SKM-1 (cell line): Measurements from ENCODE around the gene PRRG3.
"Not testable (repeated sequence)": the region's sequence is repeated elsewhere in the genome, so short reads cannot be mapped to it uniquely, and the experiment has no call there.

Experiments
- DNase-seq: peaks from one replicate; lab custom pipeline; 2025; ENCODE audit not compliant: unreplicated experiment; lab: John Stamatoyannopoulos, UW

The PRRG3 gene

DNA sequence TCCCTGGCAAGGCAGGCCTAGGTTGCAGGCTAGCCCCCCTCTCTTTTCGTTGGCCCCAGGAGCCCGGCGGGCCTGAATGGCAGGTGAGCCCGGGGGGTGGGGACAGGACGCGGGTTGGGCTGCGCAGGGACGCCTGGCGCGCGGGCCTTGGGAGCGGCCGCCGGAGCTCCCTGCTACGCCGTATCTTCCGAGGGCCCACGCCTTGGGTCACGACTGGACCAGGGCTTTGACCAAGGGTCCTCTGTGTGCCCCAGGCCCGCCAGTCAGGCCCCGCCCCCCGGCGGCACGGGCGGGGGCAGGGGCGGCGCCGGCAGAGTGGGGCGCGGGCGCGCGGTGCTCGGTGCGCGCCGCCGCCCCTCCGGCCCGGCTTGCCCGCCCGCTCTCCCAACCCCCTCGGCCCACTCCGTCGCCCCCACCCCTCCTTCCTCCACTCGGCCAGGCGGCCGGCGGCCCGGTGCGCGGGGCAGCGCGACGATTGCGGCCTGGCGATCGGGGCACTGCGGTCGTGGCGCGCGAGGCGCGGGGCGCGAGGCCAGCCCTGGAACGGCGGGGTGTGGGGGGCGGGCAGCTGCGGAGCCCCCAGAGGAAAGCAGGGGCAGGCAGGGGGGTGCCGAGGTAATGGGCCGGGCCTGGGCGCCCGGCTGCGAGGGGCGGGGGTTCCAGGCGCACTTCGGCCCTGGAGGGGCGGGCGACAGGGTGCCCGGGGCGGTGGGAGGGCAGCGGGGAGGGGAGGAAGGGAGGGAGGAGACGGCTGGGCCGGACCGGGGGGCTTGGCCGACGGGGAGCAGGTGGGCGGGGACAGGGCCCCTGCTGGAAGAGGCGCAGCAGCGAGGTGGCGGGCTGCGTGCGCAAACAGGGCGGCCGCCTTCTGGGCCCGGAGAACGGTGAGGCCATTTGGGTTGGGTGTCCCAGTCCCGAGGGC lies at the start of gene PRRG3:
Gene PRRG3 (plus strand): TSS at position 798 of the 922 bp plus-strand sequence. CDS start 3,357 bp downstream, outside the sequence.
- no peak for DNase-seq

DNA sequence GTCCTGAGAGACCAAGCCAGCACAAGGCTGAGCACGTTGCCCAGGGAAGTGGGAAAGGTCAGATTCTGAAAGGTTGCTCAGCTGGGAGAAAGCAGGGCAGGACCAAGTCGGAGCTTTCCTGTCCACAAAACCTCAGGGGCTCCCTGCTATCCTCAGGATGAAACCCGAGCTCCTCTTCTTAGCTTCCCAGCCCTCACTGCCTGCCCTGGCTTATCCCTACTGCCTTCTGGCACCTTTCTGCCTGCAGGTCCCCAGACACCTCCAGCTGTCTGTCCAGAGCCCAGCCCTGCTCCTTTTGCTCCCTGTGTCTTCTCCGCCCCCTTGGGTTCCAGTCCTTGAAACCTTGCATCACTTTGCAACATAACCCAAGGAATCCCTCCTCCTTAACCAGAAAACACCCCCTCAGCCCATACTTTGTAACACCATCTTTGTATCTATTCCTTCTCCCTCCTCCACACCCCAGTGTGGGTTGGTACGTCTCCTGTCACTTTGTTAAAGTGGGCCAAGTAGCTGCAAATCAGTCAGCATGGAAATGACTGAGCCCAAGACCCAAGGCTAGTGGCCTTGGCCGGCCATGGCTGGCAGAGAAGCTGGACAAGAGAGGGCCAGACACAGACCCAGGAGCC lies 20.0 kb upstream of the PRRG3 start:
- DNase-seq: no peak

DNA sequence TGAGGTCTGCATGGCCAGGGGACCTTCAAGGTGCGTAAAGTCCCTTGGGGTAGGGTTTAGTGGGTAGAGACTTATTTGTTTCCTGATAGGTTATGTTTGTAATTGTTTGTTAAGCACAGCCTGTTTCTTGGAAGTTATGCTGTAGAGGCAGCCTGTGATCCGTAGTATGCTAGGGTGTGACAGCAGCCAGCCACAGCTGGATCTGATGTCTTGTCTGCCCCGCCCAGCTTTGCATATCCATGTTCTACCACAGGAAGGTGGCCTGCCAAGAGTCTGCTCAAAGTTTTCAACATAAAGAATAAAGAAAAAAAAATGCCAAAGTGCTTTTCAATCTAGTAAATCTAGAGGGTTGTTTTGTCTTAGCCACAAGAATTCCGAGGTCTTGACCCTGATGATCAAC lies 19.1 kb upstream of the PRRG3 start:
- DNase-seq: no peak

DNA sequence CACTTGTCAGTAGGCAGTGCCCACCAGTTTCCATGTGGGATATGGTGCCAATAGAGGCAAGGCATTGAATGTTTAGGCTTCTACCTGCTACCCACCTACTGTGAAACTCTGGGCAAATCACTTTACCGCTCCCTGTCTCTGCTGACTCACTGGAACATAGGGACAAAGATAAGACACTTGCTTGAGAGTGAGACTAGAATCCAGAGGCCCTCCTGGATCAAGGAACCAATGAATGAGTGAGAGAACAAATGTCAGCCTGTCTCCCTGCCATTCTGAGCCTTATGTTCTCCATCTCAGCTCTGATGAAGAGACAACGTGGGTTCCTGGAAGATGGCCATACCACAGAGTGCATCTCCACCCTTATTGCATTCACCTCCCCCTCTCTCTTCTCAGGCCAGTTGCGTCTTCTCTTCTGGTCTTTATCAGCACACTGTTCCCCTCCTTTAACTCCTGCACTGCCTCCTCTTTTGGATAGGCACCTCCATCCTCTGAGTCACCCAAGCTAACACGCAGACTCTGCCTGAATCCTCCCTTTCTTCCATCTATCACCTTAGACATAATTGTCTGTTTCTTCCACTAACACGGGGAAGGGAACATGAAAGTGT lies 15.4 kb upstream of the PRRG3 start:
- DNase-seq: no peak

DNA sequence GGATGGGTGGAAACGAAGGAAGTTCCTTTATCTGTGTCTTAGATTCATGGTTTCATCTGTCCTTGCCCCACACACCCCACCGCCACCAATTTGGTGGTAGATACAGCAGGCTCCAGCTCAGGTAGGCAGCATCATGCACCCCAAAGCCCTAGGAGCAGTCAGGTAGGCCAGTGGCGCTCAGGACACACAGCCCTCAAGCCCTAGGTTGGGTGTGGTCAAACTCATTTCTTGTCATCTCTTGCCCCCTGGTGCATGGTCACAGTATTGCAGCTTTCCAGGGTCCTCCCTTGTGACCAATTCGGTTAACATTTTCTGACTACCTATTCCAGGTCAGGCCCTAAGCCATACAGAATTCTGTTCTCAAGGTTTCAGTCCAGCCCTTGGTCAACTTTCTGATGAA lies 14.5 kb upstream of the PRRG3 start:
- peak; percentile 1 for DNase-seq

DNA sequence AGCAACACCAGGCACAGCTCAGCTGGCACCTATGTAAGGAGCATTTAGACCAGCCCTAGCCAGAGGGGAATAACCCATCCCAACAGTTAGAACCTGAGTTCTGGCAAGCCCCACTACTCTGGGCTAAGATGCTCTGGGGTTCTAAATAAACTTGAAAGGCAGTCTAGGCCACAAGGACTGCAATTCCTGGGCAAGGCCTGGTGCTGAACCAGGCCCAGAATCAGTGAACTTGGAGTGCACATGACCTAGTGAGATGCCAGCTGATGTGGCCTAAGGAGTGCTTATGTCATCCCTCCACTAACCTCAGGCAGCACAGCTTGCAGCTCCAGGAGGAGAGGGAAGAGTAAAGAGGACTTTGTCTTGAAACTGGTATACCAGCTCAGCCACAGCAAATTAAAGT lies 7.6 kb upstream of the PRRG3 start:
- DNase-seq: no peak

DNA sequence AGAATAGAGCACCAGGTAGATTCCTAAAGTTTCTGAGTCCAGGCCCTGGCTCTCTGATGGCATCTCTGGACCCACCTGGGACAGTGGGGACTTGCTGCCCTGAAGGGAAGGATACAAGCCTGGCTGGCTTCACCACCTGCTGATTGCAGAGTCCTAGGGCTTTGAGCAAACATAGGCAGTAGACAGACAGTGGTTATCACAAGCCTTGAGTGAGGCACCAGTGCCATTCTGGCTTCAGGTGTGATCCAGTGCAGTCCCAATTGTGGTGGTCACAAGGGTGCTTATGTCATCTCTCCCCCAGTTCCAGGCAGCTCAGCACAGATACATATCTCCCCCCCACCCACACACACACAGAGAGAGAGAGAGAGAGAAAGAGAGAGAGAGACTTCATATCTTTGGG lies 6.6 kb upstream of the PRRG3 start:
- DNase-seq: no peak

DNA sequence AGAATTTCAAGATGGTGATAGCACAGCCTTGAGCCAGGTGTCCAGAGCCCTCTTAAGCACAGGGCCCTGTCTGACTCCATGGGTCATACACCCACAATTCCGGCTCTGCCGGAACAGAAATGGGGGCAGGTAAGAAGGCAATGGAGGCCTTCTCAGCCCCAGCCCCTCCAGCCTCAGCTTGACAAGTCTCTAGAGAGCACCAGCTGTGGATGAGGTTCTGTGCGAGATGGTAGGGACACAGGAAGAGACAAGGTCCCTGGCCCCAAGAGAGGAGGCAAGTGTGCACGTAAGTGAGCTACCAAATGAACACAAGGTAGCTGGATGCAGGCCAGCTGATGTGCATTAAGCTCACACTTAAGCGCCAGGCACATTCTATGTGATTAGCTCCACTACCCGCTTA lies 2.4 kb upstream of the PRRG3 start:
- DNase-seq: no peak

DNA sequence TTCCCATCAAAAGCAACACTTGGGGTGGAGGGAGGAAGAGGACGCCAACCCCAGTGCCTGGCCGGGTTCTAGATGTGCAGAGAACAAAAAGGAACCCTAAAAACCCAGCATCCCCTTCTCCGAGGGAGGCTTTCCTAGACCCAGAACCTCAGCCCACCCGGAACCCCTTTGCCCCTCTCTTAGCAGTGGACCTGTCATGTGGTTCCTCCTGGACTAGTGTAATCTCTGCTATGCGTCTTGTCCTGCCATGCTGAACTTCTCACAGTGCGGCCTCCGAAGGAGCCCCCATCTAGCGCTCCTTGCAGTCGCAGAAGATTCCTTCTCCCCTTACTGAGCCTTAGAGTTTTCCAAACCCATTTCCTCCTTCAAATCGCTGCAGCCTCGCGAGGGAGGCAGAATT lies 1.1 kb upstream of the PRRG3 start:
- DNase-seq: no peak

DNA sequence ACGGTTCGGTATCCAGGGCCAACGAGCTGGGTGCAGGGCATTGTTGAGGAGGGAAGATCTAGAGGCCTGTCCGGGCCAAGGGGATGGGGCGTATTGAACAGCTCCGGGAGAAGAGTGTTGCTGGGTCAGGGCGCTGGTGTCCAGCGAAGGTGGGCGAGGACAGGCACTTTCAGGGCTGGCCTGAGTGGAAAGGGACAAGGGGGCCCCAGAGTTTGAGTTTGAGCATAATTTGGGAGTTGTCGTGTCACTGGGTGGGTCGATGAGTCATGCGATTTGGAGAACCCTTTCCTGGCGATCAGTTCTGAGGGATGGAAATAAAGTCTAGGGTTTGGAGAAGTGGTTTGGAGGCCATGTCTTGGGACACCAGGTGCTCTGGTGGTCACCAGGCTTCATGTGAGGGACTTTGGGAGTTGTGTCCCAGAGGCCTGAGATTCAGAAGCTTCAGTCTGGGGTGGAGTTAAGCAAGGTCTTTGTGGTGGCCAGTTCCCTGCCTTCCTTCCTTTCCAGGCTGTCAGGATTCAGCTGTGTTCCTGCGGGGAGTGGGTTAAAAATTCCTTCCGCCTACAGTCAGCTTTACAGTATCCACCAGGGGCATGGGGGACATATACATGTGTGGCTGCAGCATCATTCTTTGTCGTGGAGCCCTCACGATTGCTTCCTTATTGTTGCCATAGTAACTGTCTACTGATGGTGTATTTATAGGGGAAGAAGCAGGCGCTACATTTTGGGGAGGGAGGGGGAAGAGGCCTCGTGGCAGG lies 504 bp downstream of the PRRG3 start:
- no peak for DNase-seq

DNA sequence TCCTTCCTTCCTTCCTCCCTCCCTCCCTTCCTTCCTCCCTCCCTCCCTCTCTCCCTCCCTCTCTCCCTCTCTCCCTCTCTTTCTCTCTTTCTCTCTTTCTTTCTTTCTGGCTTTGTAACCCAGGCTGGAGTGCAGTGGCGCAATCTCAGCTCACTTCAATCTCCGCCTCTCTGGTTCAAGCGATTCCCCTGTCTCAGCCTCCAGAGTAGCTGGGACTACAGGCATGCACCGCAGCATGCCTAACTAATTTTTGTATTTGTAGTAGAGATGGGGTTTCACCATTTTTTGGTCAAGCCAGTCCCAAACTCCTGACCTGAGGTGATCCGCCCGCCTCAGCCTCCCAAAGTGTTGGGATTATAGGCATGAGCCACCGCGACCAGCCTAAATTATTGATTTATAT lies 1.8 kb downstream of the PRRG3 start:
- not testable (repeated sequence) for DNase-seq

DNA sequence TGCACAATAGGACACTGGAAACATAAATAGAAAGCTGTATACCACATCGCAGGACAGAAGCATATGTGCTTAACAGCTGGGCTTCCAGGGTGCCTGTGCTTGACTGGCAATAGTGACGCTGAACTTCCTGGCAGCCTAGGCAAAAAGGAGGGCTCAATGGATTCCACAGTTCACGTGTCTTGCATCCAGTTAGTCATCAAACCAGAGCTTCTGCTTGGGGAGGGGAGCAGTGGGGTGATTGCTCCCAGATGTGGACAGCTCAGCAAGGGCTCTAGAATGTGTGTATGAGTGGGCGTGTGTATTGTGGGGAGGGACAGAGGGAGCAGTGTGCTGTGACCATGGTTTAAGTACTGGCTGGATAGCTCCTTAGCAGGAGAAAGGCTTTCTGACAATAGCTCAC lies 2.3 kb downstream of the PRRG3 start:
- DNase-seq: no peak

DNA sequence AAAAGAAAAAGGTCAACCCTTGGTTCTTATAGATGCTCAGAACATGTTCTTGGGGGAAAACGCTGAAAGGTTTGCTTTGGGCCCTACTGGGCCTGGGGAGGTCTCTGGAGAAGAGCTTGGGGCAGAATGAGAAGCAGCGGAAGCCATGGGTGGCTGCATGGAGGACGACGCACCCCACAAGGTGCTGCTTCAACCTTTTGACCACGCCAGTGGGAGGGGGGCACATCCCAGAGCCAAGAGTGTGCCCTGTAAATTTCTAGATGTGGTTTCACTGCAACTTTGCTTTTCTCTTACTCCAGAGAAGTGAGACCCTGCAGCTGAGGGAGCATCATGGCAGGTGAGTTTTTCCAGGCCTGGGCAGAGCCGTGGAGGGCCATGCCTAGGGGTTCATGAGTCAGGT lies 3.2 kb downstream of the PRRG3 start:
- no peak for DNase-seq

DNA sequence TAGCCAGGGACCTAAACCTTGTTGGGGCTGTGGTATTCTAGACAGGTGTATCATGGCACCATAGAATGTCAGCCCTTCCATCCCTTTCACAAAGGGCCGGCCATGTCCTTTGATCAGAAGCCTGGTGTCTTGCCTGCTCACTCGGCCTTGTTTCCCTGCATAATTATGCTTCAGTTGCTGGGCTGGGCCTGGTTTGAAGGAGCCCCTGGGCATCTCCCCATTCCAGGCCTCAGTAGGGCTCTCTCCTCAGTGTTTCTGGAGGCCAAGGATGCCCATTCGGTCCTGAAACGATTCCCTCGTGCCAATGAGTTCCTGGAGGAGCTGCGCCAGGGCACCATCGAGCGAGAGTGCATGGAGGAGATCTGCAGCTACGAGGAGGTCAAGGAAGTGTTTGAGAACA lies 4.5 kb downstream of the PRRG3 start:
- no peak for DNase-seq

DNA sequence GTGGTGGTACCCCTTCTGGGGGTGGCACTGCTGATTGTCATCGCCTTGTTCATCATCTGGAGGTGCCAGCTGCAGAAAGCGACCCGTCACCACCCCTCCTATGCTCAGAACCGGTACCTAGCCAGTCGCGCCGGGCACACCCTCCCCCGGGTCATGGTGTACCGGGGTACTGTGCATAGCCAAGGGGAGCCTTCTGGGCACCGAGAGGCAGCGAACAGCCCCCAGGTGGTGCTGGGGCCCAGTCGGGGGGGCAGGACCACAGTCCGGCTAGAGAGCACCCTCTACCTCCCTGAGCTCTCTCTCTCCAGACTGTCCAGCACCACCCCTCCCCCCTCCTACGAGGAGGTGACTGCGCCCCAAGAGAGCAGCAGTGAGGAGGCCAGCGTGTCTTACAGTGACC lies 5.3 kb downstream of the PRRG3 start:
- DNase-seq: no peak

DNA sequence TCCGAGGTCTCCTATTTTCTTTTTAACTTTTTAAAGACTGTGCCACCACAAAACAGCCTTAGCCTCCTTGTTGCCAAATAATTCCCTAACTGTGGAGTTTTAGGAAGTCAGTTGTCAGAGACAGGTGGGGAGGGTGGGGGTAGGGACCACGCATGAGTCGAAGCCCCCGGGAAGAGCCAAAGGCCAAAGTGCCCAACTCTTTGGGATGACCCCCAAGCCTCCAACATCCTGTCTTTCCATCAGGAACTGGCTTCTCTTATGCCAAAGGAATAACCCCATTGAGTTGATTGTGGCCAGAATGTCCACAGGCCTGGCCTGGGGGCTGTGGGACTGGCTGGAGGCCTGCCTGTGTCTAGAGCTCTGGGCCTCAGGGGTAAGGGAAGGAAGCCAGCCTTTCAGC lies 5.8 kb downstream of the PRRG3 start:
- DNase-seq: no peak

DNA sequence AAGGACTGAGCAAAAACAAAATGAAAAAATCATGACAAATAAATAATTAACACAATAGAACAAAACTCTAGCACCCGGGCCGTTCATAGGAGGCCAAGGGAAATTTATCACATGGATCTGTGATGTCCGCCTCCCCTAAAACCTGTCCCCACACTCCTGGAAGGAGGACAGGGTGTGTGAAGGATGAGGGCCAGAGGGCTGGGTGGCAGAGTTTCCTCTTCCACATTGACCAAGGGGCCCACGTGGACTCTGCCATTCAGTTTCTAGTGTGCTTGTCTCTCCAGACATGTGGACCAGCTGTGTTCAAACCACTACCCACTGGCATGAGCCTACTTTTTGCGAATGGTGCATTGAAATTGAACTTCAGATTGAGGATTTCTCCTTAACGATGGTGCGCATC lies 6.3 kb downstream of the PRRG3 start:
- DNase-seq: no peak

DNA sequence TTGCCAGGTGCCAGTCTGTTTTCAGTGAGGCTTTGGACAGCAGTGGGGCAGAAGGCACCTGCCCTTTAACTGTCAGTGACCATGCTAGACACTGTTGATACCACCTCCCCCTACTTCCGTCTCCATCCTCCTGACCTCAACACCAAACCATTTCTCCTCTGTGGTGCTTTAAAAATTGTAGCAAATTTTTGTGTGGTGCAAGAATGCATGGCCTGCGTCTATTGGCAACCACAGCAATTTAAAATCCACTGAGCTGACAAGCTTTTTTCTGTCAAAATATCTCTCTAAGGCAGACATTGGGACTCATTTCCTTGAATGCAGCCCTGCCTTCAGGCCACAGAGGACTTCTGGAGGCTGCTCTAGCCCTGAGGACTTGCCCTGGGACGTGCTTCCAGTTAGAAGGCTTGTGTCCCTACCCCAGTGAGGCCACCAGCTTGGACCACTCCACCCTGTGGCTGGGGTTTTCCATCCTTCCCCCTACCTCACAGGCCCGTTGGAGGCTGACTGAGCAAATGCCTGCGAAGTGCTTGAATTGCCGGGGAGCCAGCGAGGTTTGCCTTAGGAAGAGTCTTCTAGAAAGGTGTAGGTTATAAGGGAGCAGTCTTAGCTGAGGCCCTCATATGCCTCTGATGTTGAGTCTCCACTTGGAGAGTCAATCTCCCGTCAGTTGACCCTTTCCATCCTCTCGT lies 6.9 kb downstream of the PRRG3 start:
- DNase-seq: no peak

DNA sequence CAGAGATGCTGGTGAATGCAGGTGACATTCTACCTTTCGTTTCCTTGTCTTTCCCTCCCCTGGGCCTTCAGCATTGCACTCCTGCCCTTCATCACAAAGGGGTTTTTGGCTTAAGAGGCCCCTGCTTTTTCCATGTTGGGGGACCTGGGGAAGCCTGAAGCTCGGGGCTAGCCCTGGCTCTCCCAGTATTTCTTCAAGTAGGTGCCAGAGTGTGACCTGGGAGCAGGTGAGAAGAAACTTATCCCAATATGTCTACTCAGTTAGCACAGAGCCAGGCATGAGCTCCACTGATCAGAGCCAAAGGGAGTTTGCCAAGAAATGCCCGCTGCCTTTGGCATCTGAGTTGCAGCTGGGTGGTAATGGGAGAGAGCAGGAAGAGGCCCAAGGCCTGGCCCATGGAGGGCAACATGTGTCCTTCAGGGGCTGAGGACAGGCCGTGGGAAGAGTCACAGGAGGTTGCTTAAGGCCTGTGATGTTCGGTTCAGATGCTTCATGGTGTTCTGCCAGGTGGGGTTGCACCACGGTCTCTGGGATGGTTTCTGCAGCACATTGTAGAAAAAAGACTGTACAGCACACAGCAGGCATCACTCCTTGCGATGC lies 7.6 kb downstream of the PRRG3 start:
- no peak for DNase-seq

DNA sequence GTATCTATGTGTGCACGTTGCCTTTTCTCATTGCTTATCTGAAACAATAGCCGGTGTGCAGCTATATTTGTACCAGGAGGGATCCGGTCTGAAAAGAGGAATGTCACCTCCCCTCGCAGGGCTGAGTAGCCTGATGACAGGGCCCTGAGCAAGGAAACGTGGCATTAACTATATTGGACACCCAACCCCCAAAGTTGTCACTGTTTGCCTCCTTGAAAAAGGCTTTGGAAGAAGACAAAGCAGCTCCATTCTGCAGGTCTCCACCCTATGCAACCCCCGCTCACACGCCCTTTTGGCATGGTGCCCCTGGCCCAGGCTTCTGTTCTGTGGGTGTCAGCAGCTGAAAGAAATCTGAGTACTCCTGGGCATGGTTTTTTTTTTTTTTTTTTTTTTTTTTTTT lies 8.2 kb downstream of the PRRG3 start:
- no peak for DNase-seq
